H1 (cell line): ENCODE measurements around the gene CD81. TPM values are rescaled to one million over a fixed set of nuclear protein-coding genes. Genes with fewer than 3 reads are reported as not detected.

Experiments used
- CTCF ChIA-PET: fragments of 300-600 bp; sonication (Branson Sonifier 250); formaldehyde crosslinking; loops from one replicate; lab custom pipeline; 2021; ENCODE audit not compliant: partially characterized antibody; lab: Charles Lee
- POLR2A ChIA-PET: fragments of 300-600 bp; sonication (Branson Sonifier 250); formaldehyde crosslinking; loops from one replicate; lab custom pipeline; 2021; ENCODE audit warnings: inconsistent platforms; ENCODE audit not compliant: partially characterized antibody; lab: Charles Lee
- DNase-seq, 2 experiments: peaks; one replicate each; pipeline versions ENCODE4 v3.0.0 to v3.0.0-alpha.2; 2010 to 2022; ENCODE audit warnings: low spot score in 2 of 2, low read depth in 1 of 2, mixed read lengths in 1 of 2
- FAIRE-seq: peaks from 2 replicates; lab custom pipeline; 2011; peaks lifted over from hg19 to GRCh38; lab: Jason Lieb, UNC
- H2AFZ ChIP-seq: 2 replicates; pipeline ENCODE4 v1.8.1; 2012; ENCODE audit warnings: low read length, inconsistent platforms
- H2AK5ac ChIP-seq: 2 replicates; pipeline ENCODE4 v1.6.1; 2013; ENCODE audit warnings: low read depth, low read length
- H2BK120ac ChIP-seq: replicated peaks from 2 replicates; pipeline ENCODE3; 2013; ENCODE audit warnings: low read depth, low read length, inconsistent platforms
- H2BK12ac ChIP-seq: 2 replicates; pipeline ENCODE4 v1.6.1; 2013; ENCODE audit warnings: low read depth, low read length
- H2BK15ac ChIP-seq: 2 replicates; pipeline ENCODE4 v1.6.1; 2013; ENCODE audit warnings: low read length
- H2BK20ac ChIP-seq: 2 replicates; pipeline ENCODE4 v1.6.1; 2013; ENCODE audit warnings: low read length
- H2BK5ac ChIP-seq: 2 replicates; pipeline ENCODE4 v1.6.1; 2013; ENCODE audit warnings: low read depth, low read length
- H3K14ac ChIP-seq: 2 replicates; pipeline ENCODE4 v1.6.1; 2013; ENCODE audit warnings: inconsistent platforms; ENCODE audit not compliant: insufficient read length
- H3K18ac ChIP-seq: 2 replicates; pipeline ENCODE4 v1.6.1; 2013; ENCODE audit warnings: low read length; ENCODE audit errors: extremely low read depth
- H3K23ac ChIP-seq: 2 replicates; pipeline ENCODE4 v1.6.1; 2013; ENCODE audit warnings: inconsistent platforms; ENCODE audit not compliant: insufficient read length
- H3K23me2 ChIP-seq: 2 replicates; pipeline ENCODE4 v1.6.1; 2013; ENCODE audit warnings: low read depth, low read length
- H3K27ac ChIP-seq: 2 replicates; pipeline ENCODE4 v1.6.1; 2011; ENCODE audit warnings: low read depth, low read length, inconsistent platforms
- H3K27me3 ChIP-seq, 4 experiments: replicated peaks in 1 of 4; 1 replicate in 1 of 4; 2 replicates in 3 of 4; pipeline versions ENCODE4 v1.6.1 to v1.8.1; 2011 to 2013; ENCODE audit warnings: low read length in 3 of 4, mild to moderate bottlenecking in 3 of 4, inconsistent platforms in 2 of 4, mixed read lengths in 2 of 4, moderate library complexity in 1 of 4; ENCODE audit not compliant: control insufficient read depth in 3 of 4, insufficient read depth in 3 of 4; ENCODE audit errors: extremely low read depth in 1 of 4
- H3K36me3 ChIP-seq, 4 experiments: 2 replicates each; pipeline versions ENCODE4 v1.6.1 to v1.8.1; 2011 to 2013; ENCODE audit warnings: mild to moderate bottlenecking in 4 of 4, low read length in 3 of 4, moderate library complexity in 2 of 4, control low read depth in 1 of 4, inconsistent platforms in 1 of 4; ENCODE audit not compliant: insufficient read depth in 4 of 4, control insufficient read depth in 2 of 4
- H3K4ac ChIP-seq: replicated peaks from 2 replicates; pipeline ENCODE3; 2013; ENCODE audit warnings: low read length, low read depth, mixed read lengths, inconsistent platforms; ENCODE audit not compliant: insufficient read length
- H3K4me1 ChIP-seq, 4 experiments: replicated peaks in 1 of 4; 1 replicate in 1 of 4; 2 replicates in 3 of 4; pipeline versions ENCODE4 v1.6.1 to v1.8.1; 2011 to 2013; ENCODE audit warnings: low read length in 3 of 4, inconsistent platforms in 2 of 4, mixed read lengths in 1 of 4; ENCODE audit not compliant: insufficient read depth in 4 of 4, control insufficient read depth in 3 of 4
- H3K4me2 ChIP-seq, 2 experiments: 2 replicates each; pipeline versions ENCODE4 v1.6.1 to v1.8.1; 2011 to 2013; ENCODE audit warnings: low read depth in 2 of 2, low read length in 2 of 2, control low read depth in 1 of 2, inconsistent platforms in 1 of 2, mild to moderate bottlenecking in 1 of 2; ENCODE audit not compliant: insufficient read depth in 1 of 2
- H3K4me3 ChIP-seq, 4 experiments: fragments of 200-600, 300-600 bp in 1 of 4; sonication (generic), shearing (Covaris generic), sonication (Bioruptor Twin) in 1 of 4; 2 replicates each; pipeline versions ENCODE4 v1.5.1 to v1.8.1; 2011 to 2016; ENCODE audit warnings: low read length in 4 of 4, low read depth in 3 of 4, control low read depth in 2 of 4, inconsistent platforms in 2 of 4, mild to moderate bottlenecking in 2 of 4, mixed read lengths in 1 of 4, moderate library complexity in 1 of 4; ENCODE audit not compliant: insufficient read depth in 2 of 4; ENCODE audit errors: extremely low read depth in 1 of 4
- H3K56ac ChIP-seq: replicated peaks from 2 replicates; pipeline ENCODE3; 2013; ENCODE audit warnings: low read depth, mild to moderate bottlenecking, mixed read lengths, low read length, inconsistent platforms; ENCODE audit not compliant: insufficient read length
- H3K79me1 ChIP-seq: 2 replicates; pipeline ENCODE4 v1.6.1; 2013; ENCODE audit warnings: low read depth, low read length, control low read depth
- H3K79me2 ChIP-seq, 2 experiments: 2 replicates each; pipeline versions ENCODE4 v1.6.1 to v1.8.1; 2012 to 2013; ENCODE audit warnings: low read length in 2 of 2, mild to moderate bottlenecking in 2 of 2, inconsistent platforms in 1 of 2; ENCODE audit not compliant: insufficient read depth in 2 of 2, control insufficient read depth in 1 of 2
- H3K9ac ChIP-seq, 4 experiments: replicated peaks in 1 of 4; 1 replicate in 1 of 4; 2 replicates in 3 of 4; pipeline versions ENCODE4 v1.6.1 to v1.8.1; 2011 to 2013; ENCODE audit warnings: low read depth in 3 of 4, low read length in 3 of 4, control low read depth in 2 of 4, mild to moderate bottlenecking in 2 of 4, moderate library complexity in 2 of 4, inconsistent platforms in 1 of 4; ENCODE audit errors: extremely low read depth in 1 of 4
- H3K9me3 ChIP-seq, 2 experiments: 2 replicates each; pipeline versions ENCODE4 v1.6.1 to v1.8.1; 2012 to 2013; ENCODE audit warnings: mild to moderate bottlenecking in 2 of 2, moderate library complexity in 2 of 2, control low read depth in 1 of 2, inconsistent platforms in 1 of 2, low read depth in 1 of 2, low read length in 1 of 2, mixed read lengths in 1 of 2; ENCODE audit not compliant: insufficient read depth in 2 of 2
- H4K20me1 ChIP-seq, 2 experiments: replicated peaks in 1 of 2; 2 replicates each; pipeline versions ENCODE3 to v1.8.1; 2011 to 2013; ENCODE audit warnings: inconsistent platforms in 2 of 2, low read length in 2 of 2, mild to moderate bottlenecking in 1 of 2; ENCODE audit not compliant: insufficient read depth in 2 of 2, control insufficient read depth in 1 of 2
- H4K5ac ChIP-seq: 2 replicates; pipeline ENCODE4 v1.6.1; 2013; ENCODE audit warnings: low read length, low read depth, mixed read lengths, inconsistent platforms; ENCODE audit not compliant: insufficient read length
- H4K8ac ChIP-seq: 2 replicates; pipeline ENCODE4 v1.8.0; 2013; ENCODE audit warnings: mild to moderate bottlenecking, moderate library complexity, low read length, inconsistent platforms; ENCODE audit not compliant: insufficient read depth; ENCODE audit errors: extremely low read depth
- H4K91ac ChIP-seq: replicated peaks from 2 replicates; pipeline ENCODE3; 2013; ENCODE audit warnings: low read length, mixed read lengths, inconsistent platforms; ENCODE audit not compliant: insufficient read length
- FOSL1 ChIP-seq: IDR thresholded peaks from 2 replicates; pipeline ENCODE4 v1.6.1; 2011; ENCODE audit warnings: mild to moderate bottlenecking, low read depth, low read length, moderate library complexity; ENCODE audit not compliant: insufficient read depth
- GABPA ChIP-seq: IDR thresholded peaks from 2 replicates; pipeline ENCODE4 v1.6.1; 2011; ENCODE audit warnings: mild to moderate bottlenecking, low read length, moderate library complexity, borderline replicate concordance; ENCODE audit not compliant: insufficient read depth
- NRF1 ChIP-seq: IDR thresholded peaks from 2 replicates; pipeline ENCODE4 v1.6.1; 2011; ENCODE audit warnings: mild to moderate bottlenecking, low read depth, low read length, improper control_type of control experiment
- PHF8 ChIP-seq: fragments of 200-600 bp; sonication (generic); conservative IDR thresholded peaks from 2 replicates; pipeline ENCODE4 v1.7.1; 2012; ENCODE audit warnings: low read depth, mild to moderate bottlenecking, inconsistent platforms, low read length, moderate library complexity
- POLR2A ChIP-seq, 2 experiments: IDR thresholded peaks; 1 replicate in 1 of 2; 2 replicates in 1 of 2; pipeline ENCODE4 v1.6.1; 2011; ENCODE audit warnings: low read depth in 2 of 2, low read length in 2 of 2, mild to moderate bottlenecking in 2 of 2; ENCODE audit errors: control extremely low read depth in 1 of 2
- POU5F1 ChIP-seq: IDR thresholded peaks from 2 replicates; pipeline ENCODE4 v1.6.1; 2011; ENCODE audit warnings: low read depth, mild to moderate bottlenecking, low read length, moderate library complexity
- RXRA ChIP-seq: IDR thresholded peaks from 2 replicates; pipeline ENCODE4 v1.6.1; 2011; ENCODE audit warnings: low read depth, mild to moderate bottlenecking, low read length, moderate library complexity; ENCODE audit not compliant: insufficient read depth
- YY1 ChIP-seq: IDR thresholded peaks from 2 replicates; pipeline ENCODE4 v1.6.1; 2011; ENCODE audit warnings: low read depth, mild to moderate bottlenecking, low read length
- ZNF274 ChIP-seq: IDR thresholded peaks from 2 replicates; pipeline ENCODE4 v1.7.0; 2012; ENCODE audit warnings: low read length, borderline replicate concordance; ENCODE audit errors: extremely low read depth
- WGBS, 2 experiments: shearing (Covaris generic) in 1 of 2; methylation state at CpG; one replicate each; pipeline versions ENCODE4 v1.1.6 to v1.1.7; 2013 to 2015; ENCODE audit warnings: low lambda C conversion rate in 2 of 2, mixed read lengths in 2 of 2, inconsistent platforms in 1 of 2, low coverage in 1 of 2, missing lambda C conversion rate in 1 of 2; ENCODE audit not compliant: insufficient replicate concordance in 2 of 2, insufficient coverage in 1 of 2, insufficient read length in 1 of 2; ENCODE audit errors: extremely low coverage in 1 of 2, missing lambda C conversion rate in 1 of 2; 5-methylcytosine and 5-hydroxymethylcytosine counted together
- polyA plus RNA-seq, 7 experiments: library from polyadenylated mRNA; depleted of rRNA in 3 of 7; stranded (reverse) in 5 of 7; unstranded in 2 of 7; fragments of >200 nt in 5 of 7; fragments of 200-250 nt in 2 of 7; gene quantifications; 1 replicate in 5 of 7; 2 replicates in 1 of 7; 4 replicates in 1 of 7; pipeline versions ENCODE4 v1.2.1 to v1.2.3, GENCODE V29; 2011 to 2013; ENCODE audit warnings: missing spikeins in 2 of 7, mixed read lengths in 2 of 7
- total RNA-seq: library from RNA; stranded (reverse); fragmentation: NEBNext Ultra II Directional; extraction: Animal tissue kit (Norgen Biotek cat#: 25700); gene quantifications from 2 replicates; pipeline ENCODE4 v1.2.1, GENCODE V29; 2021

The CD81 gene
- total and polyA plus RNA-seq, 2 of the 8 experiments (the other 6 are each of a cell fraction or from before 2014, with no cell fraction given), result 238 to 309 TPM

- no peak overlapping the region for H2BK5ac ChIP-seq
- no peak overlapping the region for H2BK15ac ChIP-seq
- H3K36me3 ChIP-seq, result no peaks in the 10 kb centered on the region
- H3K56ac ChIP-seq, result no peak overlapping the region
- TF ChIP-seq GABPA (no peak), ZNF274 (no peak), NRF1 (no peak), PHF8 (no peak), YY1 (no peak), POU5F1 (no peak), FOSL1 (no peak), RXRA (no peak), POLR2A (IDR thresholded peaks at IDR 0.05; ENCODE audit: control extremely low read depth in 1 of 2, low read depth in 2 of 2, low read length in 2 of 2) (no peak)
- no peak overlapping the region for H3K23ac ChIP-seq
- no peak overlapping the region for H3K4me2 ChIP-seq
- H2AFZ ChIP-seq, result no peak overlapping the region
- H3K79me1 ChIP-seq, result no peaks in the 10 kb centered on the region
- no peak overlapping the region for H4K5ac ChIP-seq
- H3K4me1 ChIP-seq, result no peaks in the 10 kb centered on the region
- ChIA-PET CTCF (interaction anchor here (0.6 to 2.4 kb wide), 10 partner anchors 8 to 225 kb away, joined by 3 to 23 read pairs (median 4); partner anchors contain the start of gene TSSC4), POLR2A (interaction anchor here (2.3 kb wide), 1 partner anchor 12 kb away, joined by 4 read pairs; the partner anchor contains the start of gene TSSC4)
- no peak overlapping the region for H2BK120ac ChIP-seq
- no peak overlapping the region for H4K91ac ChIP-seq
- no peak overlapping the region for H4K8ac ChIP-seq
- H3K4me3 ChIP-seq, result no peak overlapping the region
- no peak overlapping the region for H2BK20ac ChIP-seq
- 88% methylated on average over 6 of the region's 6 CpGs; no CpG with 5 or more reads in 1 of the 2 experiments for WGBS, 2 experiments
- H3K79me2 ChIP-seq, result no peaks in the 10 kb centered on the region
- no peak overlapping the region for H3K18ac ChIP-seq
- H4K20me1 ChIP-seq, result no peaks in the 10 kb centered on the region
- H3K4ac ChIP-seq, result no peak overlapping the region
- no peaks in the 10 kb centered on the region for H3K23me2 ChIP-seq
- H3K27ac ChIP-seq, result no peak overlapping the region
- DNase-seq (no peak), FAIRE-seq (no peak)
- H2AK5ac ChIP-seq, result no peak overlapping the region
- no peaks in the 10 kb centered on the region for H3K9me3 ChIP-seq
- no peak overlapping the region for H3K14ac ChIP-seq
- H3K27me3 ChIP-seq, result no peaks in the 10 kb centered on the region; a peak in 1 of 7 replicates
- no peak overlapping the region for H2BK12ac ChIP-seq
- no peak overlapping the region for H3K9ac ChIP-seq
Observed at GRCh38 chr11:2412323-2412722, 35.2 kb downstream of the CD81 start.
